Measurements from ENCODE around the gene IKBKE. TPM values are rescaled to one million over a fixed set of nuclear protein-coding genes. Genes with fewer than 3 reads are reported as not detected.

Gene IKBKE
- total and polyA plus RNA-seq, 2 donors (not counting 3 experiments of a cell fraction or from before 2014, with no cell fraction given): 17.9 to 20.7 TPM

DNA sequence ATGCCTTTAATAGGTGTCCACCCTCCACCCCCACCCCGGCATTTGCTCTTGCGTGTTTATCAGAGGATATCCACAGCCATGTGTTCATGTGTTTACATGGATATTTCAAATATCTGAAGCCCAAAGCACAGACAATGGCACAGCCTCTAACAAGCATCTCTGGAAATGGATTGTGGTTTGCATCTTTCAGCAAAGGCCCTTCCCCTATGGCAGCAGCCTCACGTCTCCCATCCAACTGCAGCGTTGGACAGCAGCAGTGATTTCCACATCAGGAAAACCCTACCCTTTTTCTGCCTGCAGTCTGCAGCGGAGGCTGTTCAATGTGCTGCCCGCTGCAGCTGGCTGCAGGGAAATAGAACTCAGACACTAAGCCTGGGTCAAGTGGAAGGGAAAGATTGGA lies 38.7 kb downstream of the IKBKE start:
- Histone ChIP-seq H3K4me3 (replicated peaks in 1 of 3; ENCODE audit: insufficient read depth in 1 of 3, low read depth in 1 of 3, low read length in 3 of 3) (no peak overlapping the region), H3K9me1 (replicated peaks; ENCODE audit: control insufficient read depth, extremely low read depth, insufficient read depth, low read length) (no peaks in the 10 kb centered on the region), H3K79me2 (ENCODE audit: control insufficient read depth, insufficient read depth, low read length) (no peaks in the 10 kb centered on the region), H3K9me3 (replicated peaks; ENCODE audit: control insufficient read depth, insufficient read depth, low read length) (no peaks in the 10 kb centered on the region), H3K4me2 (ENCODE audit: insufficient read depth, low read length) (no peak overlapping the region), H3K36me3 (ENCODE audit: control insufficient read depth in 2 of 2, extremely low read depth in 1 of 2, insufficient read depth in 2 of 2, low read length in 2 of 2) (no peaks in the 10 kb centered on the region), H4K20me1 (replicated peaks; ENCODE audit: control insufficient read depth, extremely low read depth, insufficient read depth, low read length) (no peaks in the 10 kb centered on the region), H2AFZ (ENCODE audit: low read depth, low read length) (no peak overlapping the region), H3K27me3 (ENCODE audit: control insufficient read depth in 2 of 2, insufficient read depth in 2 of 2, low read length in 2 of 2) (peaks cover 56 to 65% of the 10 kb centered on the region in 2 experiments), H3K27ac (ENCODE audit: insufficient read depth, low read depth, low read length) (no peak overlapping the region), H3K4me1 (ENCODE audit: control insufficient read depth, extremely low read depth, insufficient read depth, low read length) (no peaks in the 10 kb centered on the region), H3K9ac (replicated peaks; ENCODE audit: extremely low read depth, insufficient read depth, low read length) (no peak overlapping the region)
- ChIA-PET POLR2A (no interaction called here), CTCF (no interaction called here)
- intact Hi-C loops (cut with micrococcal nuclease): no loop called here
- dilution Hi-C loops (cut with MboI; ENCODE audit: extremely low pct_ligation_motif_present, low sequenced_read_pairs): no loop called here
- no TSS peak for BruUV-seq (replicated peaks)
- TF ChIP-seq MYC (IDR thresholded peaks at IDR 0.05; ENCODE audit: low read depth, low read length): no peak
- no peak for TF ChIP-seq POLR2AphosphoS5 (IDR thresholded peaks at IDR 0.05; ENCODE audit: insufficient read depth, low read depth, low read length)
- no peak for TF ChIP-seq JUN (IDR thresholded peaks at IDR 0.05; ENCODE audit: borderline replicate concordance, insufficient read depth, insufficient read length, low read depth)
- TF ChIP-seq, protein P1, sequence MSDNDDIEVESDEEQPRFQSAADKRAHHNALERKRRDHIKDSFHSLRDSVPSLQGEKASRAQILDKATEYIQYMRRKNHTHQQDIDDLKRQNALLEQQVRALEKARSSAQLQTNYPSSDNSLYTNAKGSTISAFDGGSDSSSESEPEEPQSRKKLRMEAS (IDR thresholded peaks at IDR 0.05; ENCODE audit: insufficient read depth, insufficient read length): no peak
- no peak for TF ChIP-seq GATA2 (IDR thresholded peaks at IDR 0.05; ENCODE audit: insufficient read depth, insufficient read length, low read depth, low read length)
- no peak for TF ChIP-seq POLR2A (IDR thresholded peaks at IDR 0.05; ENCODE audit: low read depth, low read length)
- TF ChIP-seq, protein P2, sequence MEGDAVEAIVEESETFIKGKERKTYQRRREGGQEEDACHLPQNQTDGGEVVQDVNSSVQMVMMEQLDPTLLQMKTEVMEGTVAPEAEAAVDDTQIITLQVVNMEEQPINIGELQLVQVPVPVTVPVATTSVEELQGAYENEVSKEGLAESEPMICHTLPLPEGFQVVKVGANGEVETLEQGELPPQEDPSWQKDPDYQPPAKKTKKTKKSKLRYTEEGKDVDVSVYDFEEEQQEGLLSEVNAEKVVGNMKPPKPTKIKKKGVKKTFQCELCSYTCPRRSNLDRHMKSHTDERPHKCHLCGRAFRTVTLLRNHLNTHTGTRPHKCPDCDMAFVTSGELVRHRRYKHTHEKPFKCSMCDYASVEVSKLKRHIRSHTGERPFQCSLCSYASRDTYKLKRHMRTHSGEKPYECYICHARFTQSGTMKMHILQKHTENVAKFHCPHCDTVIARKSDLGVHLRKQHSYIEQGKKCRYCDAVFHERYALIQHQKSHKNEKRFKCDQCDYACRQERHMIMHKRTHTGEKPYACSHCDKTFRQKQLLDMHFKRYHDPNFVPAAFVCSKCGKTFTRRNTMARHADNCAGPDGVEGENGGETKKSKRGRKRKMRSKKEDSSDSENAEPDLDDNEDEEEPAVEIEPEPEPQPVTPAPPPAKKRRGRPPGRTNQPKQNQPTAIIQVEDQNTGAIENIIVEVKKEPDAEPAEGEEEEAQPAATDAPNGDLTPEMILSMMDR (IDR thresholded peaks at IDR 0.05; ENCODE audit: extremely low read depth in 1 of 2, insufficient read depth in 1 of 2, low read depth in 1 of 2, low read length in 2 of 2): no peak
- DNase-seq (ENCODE audit: low read depth, low spot score) (no peak), FAIRE-seq (no peak)

Data from endothelial cell of umbilical vein (primary cell).